ENCODE results near the gene ACTMAP.

GRCh38 chr19:40798683-40799557 lies 48.6 kb upstream of the ACTMAP start, which contains the start of gene EGLN2:
- TF ChIP-seq CTCF (IDR thresholded peaks at IDR 0.05; ENCODE audit: low read depth, low read length, missing input control) (no peak), REST (IDR thresholded peaks at IDR 0.05) (peak; percentile 20), GABPA (IDR thresholded peaks at IDR 0.05 in 1 of 2, conservative IDR thresholded peaks at IDR 0.05 in 1 of 2) (peak in 1 of 2 donors; percentile 66), EGR1 (IDR thresholded peaks at IDR 0.05; ENCODE audit: low read depth in 2 of 2) (peak in 1 of 2 donors; percentile 75), MAX (IDR thresholded peaks at IDR 0.05) (peak; percentile 49), ZBTB33 (IDR thresholded peaks at IDR 0.05) (peak; percentile 41), RAD21 (IDR thresholded peaks at IDR 0.05) (no peak), TAF1 (conservative IDR thresholded peaks at IDR 0.05) (no peak), HNF4G (IDR thresholded peaks at IDR 0.05) (peak; percentile 12)

Data from liver (tissue), 3 donors.